ENCODE data around the gene KISS1R.

The KISS1R gene

GRCh38 chr19:920051-920864 is 3.1 kb downstream of the KISS1R start:
- H3K27me3 Mint-ChIP-seq = no peaks in the 10 kb centered on the region
- H3K9me3 Mint-ChIP-seq = no peaks in the 10 kb centered on the region
- peaks cover 45% of the 10 kb centered on the region for H3K4me1 Mint-ChIP-seq
- H3K4me3 Mint-ChIP-seq = peak overlapping the region; percentile 71
- H3K27ac Mint-ChIP-seq = peak overlapping the region; percentile 69
- peak; percentile 69 for ATAC-seq
- H3K36me3 Mint-ChIP-seq = no peaks in the 10 kb centered on the region

- H3K9me3 Mint-ChIP-seq = no peaks in the 10 kb centered on the region
- no peaks in the 10 kb centered on the region for H3K36me3 Mint-ChIP-seq
- peak overlapping the region; percentile 91 for H3K4me3 Mint-ChIP-seq
- H3K4me1 Mint-ChIP-seq = peaks cover 34% of the 10 kb centered on the region
- peak overlapping the region; percentile 89 for H3K27ac Mint-ChIP-seq
- no peaks in the 10 kb centered on the region for H3K27me3 Mint-ChIP-seq
- no peak for ATAC-seq
These were observed 7.5 kb downstream of the KISS1R start for GRCh38 chr19:924553-925086.

DNA sequence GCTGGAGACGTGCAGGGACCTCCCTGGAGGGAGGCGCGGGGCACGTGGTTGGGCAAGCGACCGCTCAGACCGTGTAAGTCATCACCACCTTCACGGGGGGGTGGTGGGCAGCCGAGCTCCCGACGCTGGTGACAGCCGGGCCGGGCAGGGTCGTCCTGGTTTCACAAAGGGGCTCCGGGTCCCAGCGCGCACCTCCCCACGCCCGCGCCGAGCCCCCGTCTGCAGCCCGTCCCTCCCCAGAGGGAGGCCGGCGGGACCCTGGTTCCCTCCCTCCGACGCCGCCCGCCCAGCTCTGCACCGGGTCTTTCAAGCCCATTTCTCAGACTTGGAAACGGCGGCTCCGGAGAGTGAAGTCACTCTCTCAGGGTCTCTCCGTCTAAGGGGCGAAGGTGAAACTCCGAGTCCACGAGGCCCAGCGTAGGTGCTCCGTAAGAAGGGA is 8.0 kb downstream of the KISS1R start:
- ATAC-seq = peak; percentile 70
- no peaks in the 10 kb centered on the region for H3K27me3 Mint-ChIP-seq
- no peaks in the 10 kb centered on the region for H3K9me3 Mint-ChIP-seq
- H3K4me1 Mint-ChIP-seq = peaks cover 39% of the 10 kb centered on the region
- H3K27ac Mint-ChIP-seq = peak overlapping the region; percentile 89
- peak overlapping the region; percentile 91 for H3K4me3 Mint-ChIP-seq
- H3K36me3 Mint-ChIP-seq = peaks cover 5% of the 10 kb centered on the region

GRCh38 chr19:925526-926322 is 8.6 kb downstream of the KISS1R start, which contains the start of gene ARID3A:
Gene ARID3A, plus strand, starts transcription at chr19:926035. Its CDS starts 3,494 bp downstream, at chr19:929529.
- Mint-ChIP-seq H3K9me3 (no peaks in the 10 kb centered on the region), H3K4me1 (peaks cover 40% of the 10 kb centered on the region), H3K27ac (peak within 1 kb of the TSS; percentile 89), H3K36me3 (peaks cover 5% of the 10 kb centered on the region), H3K27me3 (no peaks in the 10 kb centered on the region), H3K4me3 (peak within 1 kb of the TSS; percentile 91)
- peak; percentile 77 for ATAC-seq

DNA sequence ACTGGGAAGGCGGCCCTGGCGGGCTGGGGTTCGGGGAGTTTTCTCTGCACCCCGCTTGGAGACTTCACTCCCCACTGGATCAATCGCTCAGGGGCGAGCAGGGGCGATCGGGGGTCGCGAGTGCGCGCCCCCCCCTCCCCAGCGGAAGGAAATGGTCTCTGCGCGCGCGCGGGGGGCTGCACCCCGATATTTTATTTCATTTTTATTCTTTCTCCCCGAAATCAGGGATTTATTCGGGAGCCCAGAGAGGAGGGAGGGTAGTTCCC is 9.1 kb downstream of the KISS1R start:
- Mint-ChIP-seq H3K9me3 (no peaks in the 10 kb centered on the region), H3K27me3 (no peaks in the 10 kb centered on the region), H3K27ac (peak overlapping the region; percentile 89), H3K36me3 (peaks cover 5% of the 10 kb centered on the region), H3K4me1 (peaks cover 40% of the 10 kb centered on the region), H3K4me3 (peak overlapping the region; percentile 81)
- no peak for ATAC-seq

GRCh38 chr19:926589-927350 is 9.6 kb downstream of the KISS1R start:
- Mint-ChIP-seq H3K36me3 (peaks cover 6% of the 10 kb centered on the region), H3K9me3 (no peaks in the 10 kb centered on the region), H3K4me3 (peak overlapping the region; percentile 81), H3K27ac (peak overlapping the region; percentile 89), H3K4me1 (peaks cover 38% of the 10 kb centered on the region), H3K27me3 (no peaks in the 10 kb centered on the region)
- ATAC-seq = peak; percentile 37

DNA sequence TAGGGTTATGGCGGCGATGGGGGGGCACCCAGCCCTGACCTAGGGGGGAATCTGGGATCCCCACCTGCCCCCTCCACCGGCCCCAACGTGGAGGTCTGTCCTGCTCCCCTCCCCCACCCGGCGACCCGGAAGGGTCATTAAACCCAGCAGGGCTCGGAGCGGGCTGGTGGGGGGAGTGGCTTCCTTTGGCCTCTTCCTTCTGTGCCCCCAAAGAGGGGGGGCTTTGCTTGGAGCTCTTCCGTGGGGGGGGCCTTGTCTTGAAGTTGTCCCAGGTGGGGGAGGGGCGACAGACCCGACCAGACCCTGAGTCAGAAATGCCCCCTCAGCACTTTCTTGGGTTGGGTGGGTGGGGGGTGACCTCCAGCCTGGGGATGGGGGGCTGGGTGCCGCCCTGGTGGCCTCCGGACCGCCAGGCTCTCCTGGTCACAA is 10.2 kb downstream of the KISS1R start:
- H3K36me3 Mint-ChIP-seq = peaks cover 12% of the 10 kb centered on the region
- peak overlapping the region; percentile 81 for H3K4me3 Mint-ChIP-seq
- H3K27ac Mint-ChIP-seq = peak overlapping the region; percentile 89
- no peaks in the 10 kb centered on the region for H3K9me3 Mint-ChIP-seq
- ATAC-seq = no peak
- H3K4me1 Mint-ChIP-seq = peaks cover 38% of the 10 kb centered on the region
- H3K27me3 Mint-ChIP-seq = no peaks in the 10 kb centered on the region

- no peak for ATAC-seq
- Mint-ChIP-seq H3K9me3 (no peaks in the 10 kb centered on the region), H3K36me3 (peaks cover 16% of the 10 kb centered on the region), H3K27ac (peak overlapping the region; percentile 57), H3K4me3 (peak overlapping the region; percentile 81), H3K27me3 (no peaks in the 10 kb centered on the region), H3K4me1 (peaks cover 43% of the 10 kb centered on the region)
These were observed 10.8 kb downstream of the KISS1R start for GRCh38 chr19:927780-928401.

DNA sequence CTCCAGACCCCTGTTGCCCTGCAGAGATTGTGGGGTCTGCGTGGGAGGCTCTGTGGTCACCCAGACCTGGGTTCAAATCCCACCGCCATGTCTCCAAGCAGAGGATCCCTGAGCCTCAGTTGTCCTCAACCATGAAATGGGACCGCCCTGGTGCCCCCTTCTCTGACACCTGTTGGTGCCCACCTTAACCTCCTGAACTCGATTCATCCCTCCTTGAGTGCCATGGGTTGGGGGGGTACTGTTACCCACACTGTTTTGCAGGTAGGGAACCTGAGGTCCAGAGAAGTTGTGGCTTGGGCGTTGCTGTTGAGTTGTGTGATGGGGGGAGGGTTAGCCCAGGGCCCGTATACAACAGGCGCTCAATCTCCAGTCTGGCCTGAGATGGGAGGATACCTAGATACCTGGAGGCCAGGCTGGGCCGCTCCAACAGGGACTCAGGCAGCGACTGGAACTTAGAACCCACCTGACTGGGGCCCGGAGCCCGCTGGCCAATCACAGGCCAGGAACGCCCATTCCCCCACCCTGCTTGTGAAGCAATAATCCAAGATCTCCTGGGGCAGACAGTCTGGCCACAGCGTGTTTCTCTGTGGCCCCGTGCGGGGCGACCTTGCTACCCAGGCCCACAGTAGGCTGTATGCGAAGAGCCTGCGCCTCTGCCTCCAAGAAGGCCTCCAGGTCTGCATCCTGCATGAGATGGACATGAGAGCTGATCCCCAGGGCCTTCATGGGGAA is 11.5 kb downstream of the KISS1R start:
- Mint-ChIP-seq H3K36me3 (peaks cover 19% of the 10 kb centered on the region), H3K27me3 (no peaks in the 10 kb centered on the region)

GRCh38 chr19:929203-929890 is 12.2 kb downstream of the KISS1R start:
- H3K4me3 Mint-ChIP-seq = no peak overlapping the region

More for the DNA sequence above, 11.5 kb downstream of the KISS1R start:
- H3K27ac Mint-ChIP-seq = no peak overlapping the region
- ATAC-seq = no peak
- H3K9me3 Mint-ChIP-seq = no peaks in the 10 kb centered on the region
- peak overlapping the region; percentile 23 for H3K4me3 Mint-ChIP-seq
- peaks cover 50% of the 10 kb centered on the region for H3K4me1 Mint-ChIP-seq

DNA sequence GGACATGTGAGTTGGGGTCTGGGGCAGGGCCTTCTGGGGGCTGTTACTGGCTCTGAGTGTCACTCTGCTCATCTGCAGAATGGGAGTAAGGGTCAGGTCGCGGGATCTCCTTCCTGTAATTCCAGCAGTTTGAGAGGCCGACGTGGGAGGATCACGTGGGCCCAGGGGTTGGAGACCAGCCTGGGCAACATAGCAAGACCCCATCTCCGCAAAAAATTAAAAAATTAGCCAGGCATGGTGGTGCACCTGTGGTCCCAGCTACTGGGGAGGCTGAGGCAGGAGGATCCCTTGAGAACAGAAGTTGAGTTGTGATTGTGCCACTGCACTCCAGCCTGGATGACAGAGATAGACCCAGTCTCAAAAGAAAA is 12.7 kb downstream of the KISS1R start:
- H3K36me3 Mint-ChIP-seq = peaks cover 19% of the 10 kb centered on the region
- no peak for ATAC-seq
- no peak overlapping the region for H3K27ac Mint-ChIP-seq
- no peaks in the 10 kb centered on the region for H3K9me3 Mint-ChIP-seq
- peak overlapping the region; percentile 7 for H3K4me3 Mint-ChIP-seq
- no peaks in the 10 kb centered on the region for H3K27me3 Mint-ChIP-seq
- peaks cover 55% of the 10 kb centered on the region for H3K4me1 Mint-ChIP-seq

More at GRCh38 chr19:929203-929890, 12.2 kb downstream of the KISS1R start:
- Mint-ChIP-seq H3K27ac (no peak overlapping the region), H3K4me1 (peaks cover 54% of the 10 kb centered on the region), H3K9me3 (no peaks in the 10 kb centered on the region), H3K27me3 (no peaks in the 10 kb centered on the region), H3K36me3 (peaks cover 19% of the 10 kb centered on the region)
- ATAC-seq = no peak

DNA sequence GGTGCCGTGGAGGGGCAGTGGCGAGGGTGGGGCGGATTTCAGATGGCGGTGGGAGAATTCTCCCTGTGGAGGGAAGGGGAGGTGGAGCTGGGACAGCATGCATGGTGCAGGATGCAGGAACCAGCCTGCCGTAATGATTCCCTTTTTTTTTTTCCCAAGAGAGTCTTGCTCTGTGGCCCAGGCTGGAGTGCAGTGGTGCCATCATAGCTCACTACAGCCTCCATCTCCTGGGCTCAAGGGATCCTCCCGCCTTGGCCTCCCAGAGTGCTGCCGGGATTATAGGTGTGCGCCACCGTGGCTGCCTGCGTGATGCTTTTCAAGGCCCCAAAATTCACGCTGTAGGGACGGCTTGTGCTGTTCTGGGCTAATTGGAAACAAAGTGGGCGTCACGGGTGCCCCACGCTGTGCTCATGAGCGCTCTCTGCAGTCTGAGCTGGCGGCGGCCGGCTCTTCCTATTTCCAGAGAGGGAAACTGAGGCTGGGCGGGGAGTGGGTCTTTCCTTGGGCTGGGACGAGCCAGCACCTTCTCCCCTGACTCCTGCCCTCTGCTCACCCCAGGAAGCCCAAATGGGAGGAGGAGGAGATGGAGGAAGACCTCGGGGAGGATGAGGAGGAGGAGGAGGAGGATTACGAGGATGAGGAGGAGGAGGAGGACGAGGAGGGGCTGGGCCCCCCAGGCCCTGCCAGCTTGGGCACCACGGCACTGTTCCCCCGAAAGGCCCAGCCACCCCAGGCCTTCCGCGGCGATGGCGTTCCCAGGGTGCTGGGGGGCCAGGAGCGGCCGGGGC is 14.9 kb downstream of the KISS1R start:
- Mint-ChIP-seq H3K27ac (peak overlapping the region; percentile 86), H3K9me3 (no peaks in the 10 kb centered on the region)

More for the DNA sequence above, 14.9 kb downstream of the KISS1R start:
- Mint-ChIP-seq H3K27me3 (no peaks in the 10 kb centered on the region), H3K4me1 (peaks cover 60% of the 10 kb centered on the region), H3K36me3 (peaks cover 34% of the 10 kb centered on the region), H3K4me3 (peak overlapping the region; percentile 75)
- ATAC-seq = peak; percentile 1

Measured in stimulated activated memory B cell treated with anti-CD40 and anti-IgM and Interleukin-4, amounts not matched to agents 10 μg/mL and 1 μg/mL and 100 μg/mL, for 72 hours (primary cell).